Activated T-helper 1 cell treated with Interleukin-2 at 50 U/mL for 16 hours (primary cell): ENCODE measurements around the gene ARL8A.
"Not testable (repeated sequence)": the region's sequence is repeated elsewhere in the genome, so short reads cannot be mapped to it uniquely, and the experiment has no call there.

Source experiments
- DNase-seq: peaks from one replicate; pipeline ENCODE4 v3.0.0-alpha.2; 2020; ENCODE audit warnings: low read depth

Gene ARL8A

DNA sequence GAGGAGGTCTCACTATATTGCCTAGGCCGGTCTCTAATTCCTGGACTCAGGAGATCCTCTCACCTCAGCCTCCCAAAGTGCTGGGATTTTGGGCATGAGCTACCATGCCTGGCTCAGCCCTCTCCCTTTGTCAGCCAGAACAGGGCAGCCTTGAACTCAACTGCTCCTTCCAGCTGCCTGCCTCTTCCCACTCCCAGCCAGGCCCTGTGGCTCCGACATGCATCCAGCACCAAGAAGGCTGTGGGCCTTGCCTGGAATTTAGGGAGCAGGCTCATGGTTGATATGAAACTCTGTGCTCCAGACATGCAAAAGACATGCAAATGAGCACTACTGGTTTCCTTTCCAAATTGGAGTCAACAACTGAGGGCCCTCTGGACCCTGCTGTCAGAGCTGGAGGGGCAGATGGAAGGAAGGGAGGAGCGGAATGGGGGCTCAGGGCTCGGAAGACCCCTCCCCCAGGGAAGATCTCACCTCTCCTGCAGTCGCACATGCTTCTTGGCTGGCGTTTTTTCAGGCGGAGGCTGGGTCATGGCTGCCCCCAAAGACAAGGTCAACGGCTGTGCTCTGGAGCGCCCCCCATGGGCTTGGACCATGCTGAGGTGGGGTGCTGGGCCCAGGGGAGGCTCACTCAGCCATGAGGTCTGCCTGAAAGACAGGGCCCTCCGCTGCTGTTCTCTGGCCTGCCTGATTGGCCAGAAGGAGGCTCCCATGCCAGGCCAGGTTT lies 14.4 kb upstream of the ARL8A start:
- no peak for DNase-seq

- no peak for DNase-seq
Observed at GRCh38 chr1:202157945-202158344, 13.4 kb upstream of the ARL8A start.

DNA sequence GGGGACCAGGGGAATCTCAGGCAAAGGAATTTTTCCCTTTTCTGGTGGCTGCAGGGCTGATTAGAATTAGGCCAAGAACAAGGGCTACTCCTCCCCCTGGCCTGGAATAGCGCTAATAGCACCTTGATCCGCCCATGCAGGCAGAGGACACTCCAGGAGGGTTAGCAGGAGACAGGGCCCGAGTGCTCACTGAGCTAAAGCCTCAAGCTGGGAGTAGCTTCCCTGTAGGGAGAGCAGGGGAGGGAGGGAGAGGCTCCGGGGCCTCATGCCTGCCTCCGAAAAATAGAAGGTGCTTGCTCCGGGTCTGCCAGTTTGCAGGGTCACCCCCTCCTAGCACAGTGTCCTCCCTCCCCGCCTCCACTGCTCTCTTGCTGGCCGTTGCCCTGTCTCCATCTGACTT lies 12.1 kb upstream of the ARL8A start:
- DNase-seq = no peak

DNA sequence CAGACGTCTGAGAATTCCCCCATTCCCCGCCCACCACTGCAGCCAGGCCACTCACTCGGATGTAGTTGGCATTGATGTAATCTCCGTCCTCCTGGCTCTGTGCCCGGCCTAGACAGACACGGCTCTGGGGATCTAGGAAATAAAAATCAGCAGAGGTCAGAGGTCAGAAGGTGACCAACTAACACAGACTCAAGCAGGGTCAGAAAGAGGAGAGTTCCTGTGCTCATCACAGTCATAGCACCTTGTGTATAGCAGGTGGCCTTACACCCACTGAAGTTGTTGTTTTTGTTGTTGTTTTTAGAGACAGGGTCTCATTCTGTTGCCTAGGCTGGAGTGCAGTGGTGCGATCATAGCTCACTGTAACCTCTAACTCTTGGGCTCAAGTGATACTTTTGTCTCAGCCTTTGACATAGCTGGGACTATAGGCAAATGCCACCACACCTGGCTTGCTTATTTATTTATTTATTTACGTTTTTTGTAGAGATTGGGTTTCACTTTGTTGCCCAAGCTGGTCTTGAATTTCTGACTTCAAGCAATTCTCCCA lies 11.0 kb upstream of the ARL8A start:
- DNase-seq = no peak

GRCh38 chr1:202154766-202155477 lies 10.4 kb upstream of the ARL8A start:
- DNase-seq = peak; percentile 33

- DNase-seq = no peak
Observed at GRCh38 chr1:202154148-202154765, 9.7 kb upstream of the ARL8A start.

DNA sequence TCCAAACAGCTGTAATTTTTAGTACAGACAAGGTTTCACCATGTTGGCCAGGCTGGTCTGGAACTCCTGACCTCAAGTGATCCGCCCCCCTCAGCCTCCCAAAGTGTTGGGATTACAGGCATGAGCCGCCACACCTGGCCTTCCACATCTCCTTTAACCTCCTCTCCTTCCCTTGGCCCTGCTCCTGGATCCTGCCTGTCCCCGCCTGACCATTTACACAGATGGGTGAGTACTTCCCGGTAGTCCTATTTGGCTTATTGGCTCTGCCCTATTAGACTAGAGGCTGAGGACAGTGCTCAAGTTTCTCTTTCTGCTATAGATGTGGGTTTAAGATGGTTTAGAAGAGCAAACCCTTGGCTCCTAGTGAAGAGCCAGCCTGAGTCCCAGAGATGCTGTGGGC lies 8.7 kb upstream of the ARL8A start:
- no peak for DNase-seq

DNA sequence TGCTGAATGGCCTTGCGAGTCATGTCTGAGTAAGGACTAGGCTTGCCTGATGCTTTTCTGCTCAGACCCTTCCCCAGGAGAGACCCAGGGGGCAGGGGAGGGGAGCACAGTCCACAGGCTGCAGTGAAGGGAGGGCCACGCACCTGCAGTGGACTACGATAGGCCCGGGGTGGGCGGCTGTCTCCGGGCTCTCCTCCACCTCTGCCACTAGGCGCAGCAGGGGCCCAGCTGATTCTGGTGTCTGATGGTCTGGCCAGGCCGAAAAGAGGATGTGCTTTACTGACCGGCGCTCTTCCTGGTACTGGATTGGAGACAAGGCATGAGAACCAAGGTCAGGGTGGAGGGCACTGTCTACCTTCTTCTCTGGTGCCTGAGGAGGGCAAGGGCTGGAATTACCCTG lies 7.9 kb upstream of the ARL8A start:
- no peak for DNase-seq

DNA sequence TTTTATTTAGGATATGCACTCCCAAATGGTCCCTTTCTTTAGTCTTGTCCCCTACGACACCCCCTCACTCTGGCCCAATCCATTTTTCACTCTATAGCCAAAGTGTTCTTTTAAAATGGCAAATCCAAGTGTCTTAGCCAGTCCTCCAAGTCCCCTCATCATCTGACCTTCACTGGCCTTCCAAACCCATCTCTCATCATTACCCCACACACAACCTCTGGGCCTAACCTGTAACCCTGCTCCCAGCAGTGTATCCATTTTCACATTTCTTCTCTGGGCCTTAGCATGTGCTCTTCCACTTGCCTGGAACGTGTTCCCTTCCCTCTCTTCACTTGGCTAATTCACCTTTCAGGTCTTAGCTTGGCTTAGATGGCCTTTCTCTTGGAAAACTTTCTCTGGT lies 6.5 kb upstream of the ARL8A start:
- DNase-seq = no peak

GRCh38 chr1:202150602-202151001 lies 6.1 kb upstream of the ARL8A start:
- DNase-seq = no peak

DNA sequence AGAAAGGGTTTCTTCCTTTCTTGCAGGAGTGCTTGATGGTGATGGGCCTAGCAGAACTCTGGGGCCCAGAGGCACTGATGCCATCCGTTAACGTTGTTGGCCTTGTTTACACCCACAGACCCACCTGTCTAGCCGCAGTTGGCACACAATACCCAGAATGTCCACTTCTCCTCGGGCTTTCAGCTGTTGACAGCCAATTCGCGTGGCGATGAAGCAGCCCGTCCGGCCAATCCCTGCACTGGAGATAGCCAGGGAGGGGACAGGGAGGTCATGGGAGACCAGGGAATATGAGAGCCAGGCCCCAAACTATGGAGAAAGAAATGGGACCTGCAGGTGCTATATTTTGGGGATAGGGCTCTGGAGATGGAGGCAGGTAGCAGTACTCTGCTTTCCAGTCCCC lies 5.7 kb upstream of the ARL8A start:
- DNase-seq = no peak

GRCh38 chr1:202149566-202149965 lies 5.0 kb upstream of the ARL8A start:
- DNase-seq = no peak

DNA sequence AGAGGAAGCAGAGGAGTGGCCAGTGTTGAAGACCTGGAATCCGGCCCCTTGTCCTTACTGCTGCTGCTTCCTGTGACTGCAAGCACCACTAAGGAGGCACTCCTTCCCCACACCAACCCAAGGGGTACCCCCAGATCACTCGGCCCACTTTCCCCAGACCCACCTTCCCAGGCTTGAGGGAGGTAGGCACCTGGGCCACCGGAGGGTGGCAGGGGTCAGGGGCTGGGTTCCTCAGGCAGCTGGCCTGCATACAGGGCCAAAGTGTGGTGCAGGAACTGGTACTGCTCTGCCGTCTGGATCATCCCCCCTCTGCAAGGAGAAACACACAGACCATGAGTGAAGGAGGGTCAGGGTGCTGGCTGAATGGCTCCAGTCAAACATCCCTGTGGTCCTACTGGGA lies 3.9 kb upstream of the ARL8A start:
- DNase-seq = no peak

- DNase-seq = no peak
Observed at GRCh38 chr1:202146993-202147392, 2.5 kb upstream of the ARL8A start.

DNA sequence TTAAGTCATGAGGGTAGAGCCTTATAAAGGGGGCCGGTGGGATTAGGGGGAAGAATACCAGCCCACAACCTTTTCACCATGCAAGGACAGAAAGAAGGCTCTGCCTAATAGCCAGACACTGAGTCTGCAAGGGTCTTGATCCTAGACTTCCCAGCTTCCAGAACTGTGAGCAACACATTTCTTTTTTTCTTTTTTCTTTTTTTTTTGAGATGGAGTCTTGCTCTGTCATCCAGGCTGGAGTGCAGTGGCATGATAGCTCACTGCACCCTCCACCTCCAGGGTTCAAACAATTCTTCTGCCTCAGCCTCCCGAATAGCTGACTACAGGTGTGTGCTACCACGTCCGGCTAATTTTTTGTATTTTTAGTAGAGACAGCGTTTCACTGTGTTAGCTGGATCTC lies 1.7 kb upstream of the ARL8A start:
- no peak for DNase-seq

GRCh38 chr1:202145744-202146140 lies 1.2 kb upstream of the ARL8A start:
- DNase-seq = not testable (repeated sequence)

DNA sequence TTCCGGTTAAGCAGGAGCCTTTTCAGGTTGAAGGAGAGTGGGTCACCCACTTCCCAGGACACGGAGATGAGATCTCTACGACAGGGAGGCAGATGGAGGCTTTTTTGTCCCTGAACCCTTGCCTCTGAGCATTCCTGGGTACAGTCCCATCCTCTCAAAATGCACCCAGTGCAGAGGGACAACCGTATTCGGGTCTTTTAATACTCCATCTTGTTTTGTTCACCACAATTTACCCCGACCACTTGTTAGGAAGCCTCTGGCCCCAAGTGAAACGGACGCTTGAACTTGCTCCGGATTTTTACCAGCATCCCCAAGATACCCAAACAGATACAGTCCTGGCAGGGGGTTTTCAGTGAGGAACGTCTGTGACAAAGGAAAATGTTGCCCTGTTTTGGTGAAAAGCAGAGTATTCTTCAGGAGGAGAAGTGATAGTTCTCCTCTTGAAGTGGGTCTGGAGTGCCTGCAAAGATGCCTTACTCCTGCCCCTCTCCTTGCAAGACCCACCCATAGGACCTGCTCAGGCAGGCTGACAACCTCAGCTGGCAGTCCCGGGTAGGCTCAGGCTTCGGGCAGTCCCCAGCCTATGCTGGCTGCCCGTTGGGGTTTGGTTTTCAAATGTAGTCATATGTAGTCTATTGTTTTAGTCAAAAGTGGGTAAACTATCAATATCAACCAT lies 669 bp upstream of the ARL8A start:
- DNase-seq = no peak

DNA sequence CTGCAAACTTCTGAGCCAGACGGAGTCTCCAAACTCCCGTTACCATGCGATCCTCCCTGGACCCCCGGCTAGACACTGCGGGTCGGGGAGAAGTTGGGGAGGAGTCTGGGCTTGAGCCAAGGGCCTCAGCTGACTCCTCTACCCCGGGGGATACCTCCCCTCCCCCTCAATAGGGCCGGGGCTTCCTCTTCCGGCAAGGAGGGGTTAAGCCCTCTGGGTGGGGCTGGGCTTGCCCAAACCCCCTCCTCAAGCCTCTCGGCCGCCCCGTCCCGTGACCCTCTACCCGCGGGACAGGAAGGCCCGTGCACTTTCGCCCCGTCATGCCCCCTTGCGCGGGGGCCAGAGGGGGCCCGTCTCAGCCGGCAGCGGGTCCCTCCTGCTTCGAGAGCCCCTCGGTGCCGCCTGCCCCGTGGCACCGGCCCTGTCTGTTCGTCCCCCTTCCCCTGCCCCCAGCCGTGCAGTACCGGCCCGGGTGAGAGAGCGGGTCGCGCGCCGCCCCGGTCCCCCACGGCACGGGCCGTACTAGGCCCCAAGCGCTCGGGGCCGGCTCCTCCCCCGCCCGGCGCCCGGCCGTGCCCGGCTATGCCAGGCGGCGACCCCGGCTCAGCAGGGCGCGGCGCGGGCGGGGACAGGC lies 652 bp downstream of the ARL8A start:
- DNase-seq = no peak

DNA sequence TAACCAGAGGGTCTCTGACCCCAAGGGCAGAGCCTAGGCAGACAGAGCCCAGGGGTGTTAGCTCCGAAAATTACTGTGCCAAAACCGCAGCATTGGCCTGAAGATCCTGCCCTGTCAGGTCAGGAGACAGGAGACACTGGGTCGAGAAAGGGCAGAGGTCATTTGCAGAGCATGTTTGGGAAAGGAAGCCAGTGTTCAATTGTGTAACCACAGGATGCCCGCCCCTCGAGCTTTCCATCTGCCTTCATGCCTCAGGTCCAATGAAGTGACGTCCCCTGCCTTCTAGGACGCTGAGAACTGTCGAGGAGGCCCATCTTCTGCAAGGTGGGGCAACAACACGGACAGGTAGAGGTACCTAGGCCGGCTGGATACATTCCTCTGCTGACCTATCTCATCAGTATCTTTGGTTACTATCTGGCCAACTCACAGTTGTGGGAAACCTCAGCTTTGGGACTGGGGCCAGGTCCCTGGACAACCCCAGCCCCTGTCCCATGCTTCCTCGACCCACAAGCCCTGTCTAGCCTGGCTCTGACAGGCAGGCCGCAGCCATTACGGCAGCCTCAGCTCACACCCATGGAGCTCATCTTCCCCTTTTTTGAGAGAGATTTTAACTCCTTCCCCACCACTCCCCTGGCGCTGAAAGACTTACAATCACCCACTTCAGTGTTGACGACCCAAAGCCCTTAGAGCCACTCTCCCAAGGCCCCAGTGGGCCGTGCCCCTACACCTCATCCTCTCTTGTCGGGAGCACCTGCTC lies 1.3 kb downstream of the ARL8A start:
- no peak for DNase-seq

GRCh38 chr1:202141468-202141867 lies 3.1 kb downstream of the ARL8A start:
- DNase-seq = not testable (repeated sequence)

DNA sequence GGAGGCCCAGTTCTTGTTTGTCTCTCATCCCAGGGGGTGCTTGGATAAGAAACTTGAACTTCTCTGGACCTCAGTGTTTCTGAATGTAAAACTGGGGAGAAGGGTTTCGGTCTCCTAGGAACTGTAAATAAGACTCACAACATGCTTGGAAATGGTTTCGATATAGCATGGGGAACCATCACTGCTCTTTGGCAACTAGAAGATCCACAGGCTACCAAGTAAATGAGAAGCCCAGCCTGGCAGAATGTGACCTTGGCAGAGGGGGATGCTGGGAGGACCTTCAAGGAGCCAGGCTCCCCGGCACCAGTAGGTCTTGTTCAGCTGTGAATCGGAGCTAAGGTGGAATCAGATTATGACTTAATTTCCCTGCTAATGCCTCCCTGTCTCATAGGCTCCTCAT lies 3.7 kb downstream of the ARL8A start:
- DNase-seq = no peak
